DND-41 (cell line): Measurements from ENCODE around the gene RBM44.

Experiments used
- CTCF ChIP-seq: IDR thresholded peaks from 2 replicates; pipeline ENCODE4 v1.5.1; 2012; ENCODE audit warnings: borderline replicate concordance, low read length, moderate library complexity, mild to moderate bottlenecking; ENCODE audit not compliant: poor library complexity, severe bottlenecking; ENCODE audit errors: extremely low read depth
- EZH2 ChIP-seq: IDR thresholded peaks from 3 replicates; pipeline ENCODE4 v1.6.1; 2012; ENCODE audit warnings: borderline replicate concordance, low read depth, mild to moderate bottlenecking, moderate library complexity, low read length, inconsistent platforms; ENCODE audit not compliant: severe bottlenecking

- TF ChIP-seq CTCF (no peak), EZH2 (no peak)
Measured at GRCh38 chr2:237877576-237878307, 79.2 kb downstream of the RBM44 start.
